Measurements from ENCODE around the gene CFAP100.

The CFAP100 gene

DNA sequence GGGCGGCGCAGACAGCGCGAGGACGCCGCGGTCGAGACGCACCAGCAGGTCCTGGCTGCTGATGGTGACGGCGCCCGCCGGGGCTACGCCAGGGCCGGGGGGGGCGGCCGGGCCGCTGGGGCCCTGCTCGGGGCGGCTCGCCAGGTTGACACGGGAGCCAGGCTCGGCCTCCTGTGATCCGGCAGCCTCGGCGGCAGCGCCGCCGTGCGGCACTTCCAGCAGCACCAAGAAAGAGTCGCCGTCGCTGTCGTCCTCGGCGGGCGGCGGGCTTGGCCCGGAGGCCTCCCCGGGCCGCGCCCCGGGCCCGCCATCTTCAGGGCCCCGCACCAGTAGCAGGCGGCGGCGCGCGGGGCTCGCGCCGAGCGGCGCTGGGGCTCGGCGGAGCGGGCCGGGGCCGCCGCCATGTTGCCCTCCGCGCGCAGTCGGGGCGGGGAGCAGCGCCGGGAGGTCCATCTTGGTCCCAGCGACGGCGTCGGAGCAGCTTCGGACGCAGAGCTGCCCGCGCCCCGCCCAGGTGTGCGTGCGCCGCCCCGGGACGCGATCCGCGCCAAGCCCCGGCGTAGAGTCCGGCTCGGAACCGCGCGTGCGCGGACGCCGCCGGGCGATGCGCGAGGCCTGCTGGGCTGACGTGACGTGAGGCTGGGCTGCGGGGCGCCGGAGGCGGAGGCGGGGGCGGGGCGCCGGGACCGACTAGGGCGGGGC, 80.9 kb downstream of the CFAP100 start, which contains the start of gene ZXDC:
Gene ZXDC, minus strand, starts transcription at position 479 of the 702 bp plus-strand sequence. Its CDS starts 26 bp downstream, at position 453.
- DNase-seq (ENCODE audit: extremely low read depth in 1 of 2, low read depth in 1 of 2): peak; percentile 75 to 89

DNA sequence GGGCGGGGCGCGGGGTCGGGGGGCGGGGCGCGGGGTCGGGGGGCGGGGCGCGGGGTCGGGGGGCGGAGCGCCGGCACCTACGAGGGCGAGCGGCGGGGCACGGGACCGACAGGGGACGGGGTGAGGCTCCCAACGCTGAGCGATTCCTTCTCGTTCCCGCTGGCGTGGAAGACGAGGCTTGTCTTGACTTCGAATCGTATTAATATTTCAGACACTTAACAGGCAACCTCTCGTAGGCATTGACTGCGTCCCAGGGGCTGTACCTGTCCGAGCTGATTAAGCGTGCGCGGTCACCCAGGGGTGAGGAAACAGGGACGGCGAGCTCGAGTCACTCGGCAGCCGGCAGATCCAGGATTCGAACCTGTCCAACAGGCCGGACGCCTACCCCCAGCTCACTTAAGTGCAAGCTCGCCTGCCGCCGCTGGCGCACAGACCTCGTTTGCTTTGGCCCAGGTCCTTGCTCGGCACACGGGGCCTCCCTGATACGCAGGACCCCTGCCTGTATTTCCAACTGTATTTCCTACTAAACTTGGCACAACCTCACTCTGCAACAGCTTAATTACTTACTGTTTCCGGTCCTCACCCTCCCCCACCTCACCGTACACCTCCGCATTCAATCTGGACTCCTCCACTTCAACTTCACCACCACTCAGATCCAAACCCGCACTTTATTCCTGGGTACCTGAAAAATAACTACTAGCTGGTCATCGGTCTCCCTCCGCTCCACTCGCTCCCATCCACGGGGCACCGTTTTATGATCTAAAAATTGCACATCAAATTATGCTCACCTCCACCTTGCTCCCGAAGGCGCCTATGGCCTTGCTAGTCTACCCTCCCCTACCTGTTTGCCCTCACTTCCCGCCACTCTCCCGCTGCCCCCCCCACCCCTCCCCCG, 81.7 kb downstream of the CFAP100 start:
- DNase-seq (ENCODE audit: extremely low read depth in 1 of 2, low read depth in 1 of 2): no peak

DNA sequence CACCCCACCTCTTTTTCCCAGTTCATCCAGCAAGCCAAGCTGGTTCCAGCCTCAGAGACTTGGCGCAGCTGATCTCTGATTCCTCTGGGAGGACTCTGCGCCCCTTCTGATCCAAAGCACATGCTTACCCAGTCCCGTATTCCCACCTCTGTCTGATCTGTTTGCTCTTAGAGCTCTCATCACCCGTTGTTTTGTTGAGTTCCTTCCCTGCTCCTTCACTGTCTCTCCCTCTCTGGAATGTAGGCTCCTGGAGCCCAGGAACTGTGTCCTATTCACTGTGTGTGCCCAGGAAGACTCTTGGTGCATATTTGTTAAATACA, 82.3 kb downstream of the CFAP100 start:
- DNase-seq (ENCODE audit: extremely low read depth in 1 of 2, low read depth in 1 of 2): no peak

DNA sequence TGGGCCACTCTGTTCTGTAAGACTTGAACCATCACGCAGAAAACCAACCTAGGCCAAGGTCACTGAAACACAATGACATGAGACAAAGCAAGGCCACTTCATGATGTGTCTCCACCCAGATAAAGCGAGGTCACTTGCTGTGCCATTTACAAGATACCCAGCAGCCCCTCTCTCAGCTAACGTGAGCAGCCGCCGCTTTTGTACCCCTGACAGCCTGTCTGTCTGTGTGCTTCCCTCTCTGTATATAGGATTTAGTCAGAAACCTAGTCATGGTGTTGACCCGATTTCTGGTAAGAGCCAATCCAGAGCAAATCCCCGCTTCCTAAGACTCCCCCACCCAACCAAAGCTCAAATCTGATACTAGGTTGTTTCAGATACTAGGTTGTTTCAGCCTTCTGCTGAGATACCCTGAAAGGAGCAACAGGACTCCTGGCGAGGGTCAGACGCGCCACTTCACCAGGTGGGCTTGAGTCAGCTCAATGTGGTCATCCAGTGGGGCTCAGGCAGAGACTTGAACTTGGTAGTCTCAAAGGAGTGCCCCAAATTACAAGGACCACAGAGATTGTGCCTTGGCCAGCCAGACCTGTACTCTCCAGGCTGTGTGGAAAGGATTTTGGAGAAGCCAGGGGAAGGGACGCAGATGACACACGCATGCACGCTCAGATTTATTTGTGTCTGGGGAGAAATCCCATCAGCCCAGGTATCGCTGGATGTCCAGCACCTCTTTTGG, 84.0 kb downstream of the CFAP100 start:
- no peak for DNase-seq (ENCODE audit: extremely low read depth in 1 of 2, low read depth in 1 of 2)

DNA sequence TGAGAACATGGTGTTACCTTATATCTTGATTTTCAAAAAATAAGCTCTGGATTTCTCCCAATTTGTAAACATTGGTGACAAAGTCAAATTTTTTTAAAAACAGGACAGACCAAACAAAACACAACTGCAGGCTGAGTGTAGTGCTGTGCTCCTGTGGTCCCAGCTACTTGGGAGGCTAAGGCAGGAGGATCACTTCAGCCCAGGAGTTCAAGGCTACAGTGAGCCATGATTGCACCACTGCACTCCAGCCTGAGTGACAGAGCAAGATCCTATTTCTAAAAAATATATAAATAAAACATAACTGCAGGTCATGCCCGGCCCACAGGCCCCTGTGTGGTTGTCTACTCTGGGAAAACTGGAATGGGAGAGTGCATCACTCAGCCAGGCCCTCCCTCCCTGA, 84.9 kb downstream of the CFAP100 start:
- no peak for DNase-seq (ENCODE audit: extremely low read depth in 1 of 2, low read depth in 1 of 2)

DNA sequence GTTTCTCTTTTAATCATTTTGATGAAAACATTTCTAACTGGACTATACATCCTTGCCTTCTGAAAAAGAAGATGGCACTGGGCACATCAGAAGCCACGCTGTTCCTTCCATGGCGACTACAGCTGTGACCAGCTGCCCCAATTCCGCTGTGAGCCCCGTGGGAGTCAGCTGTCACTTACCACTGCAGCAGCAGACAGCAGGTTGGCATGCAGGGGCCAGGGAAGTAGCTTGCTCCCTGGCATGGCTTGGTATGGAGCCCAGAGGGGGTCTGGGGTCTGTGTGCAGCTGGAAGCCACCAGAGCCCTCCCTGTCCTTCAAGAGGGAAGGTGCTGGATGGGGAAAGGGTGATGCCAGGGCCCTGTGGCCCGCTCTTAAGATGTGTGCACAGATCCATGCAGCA, 85.5 kb downstream of the CFAP100 start:
- DNase-seq (ENCODE audit: extremely low read depth in 1 of 2, low read depth in 1 of 2): no peak

DNA sequence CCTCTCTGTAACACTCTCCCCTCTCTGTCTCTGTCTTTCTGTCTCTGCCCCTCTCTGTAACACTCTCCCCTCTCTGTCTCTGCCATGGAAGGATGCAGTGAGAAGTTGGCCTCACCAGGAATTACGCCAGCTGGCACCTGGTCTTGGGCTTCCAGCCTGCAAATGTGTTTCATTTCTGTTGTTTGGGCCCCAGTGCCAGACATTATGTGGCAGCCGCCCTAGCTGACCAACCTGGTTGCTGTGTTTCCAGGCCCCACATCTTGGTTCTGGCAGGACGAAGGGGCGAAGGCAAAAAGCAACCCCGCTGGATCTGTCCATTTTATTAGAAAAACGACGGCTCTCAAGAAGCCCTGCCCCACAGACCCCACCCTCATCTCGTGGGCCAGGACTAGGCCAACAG, 86.2 kb downstream of the CFAP100 start:
- DNase-seq (ENCODE audit: extremely low read depth in 1 of 2, low read depth in 1 of 2): no peak

DNA sequence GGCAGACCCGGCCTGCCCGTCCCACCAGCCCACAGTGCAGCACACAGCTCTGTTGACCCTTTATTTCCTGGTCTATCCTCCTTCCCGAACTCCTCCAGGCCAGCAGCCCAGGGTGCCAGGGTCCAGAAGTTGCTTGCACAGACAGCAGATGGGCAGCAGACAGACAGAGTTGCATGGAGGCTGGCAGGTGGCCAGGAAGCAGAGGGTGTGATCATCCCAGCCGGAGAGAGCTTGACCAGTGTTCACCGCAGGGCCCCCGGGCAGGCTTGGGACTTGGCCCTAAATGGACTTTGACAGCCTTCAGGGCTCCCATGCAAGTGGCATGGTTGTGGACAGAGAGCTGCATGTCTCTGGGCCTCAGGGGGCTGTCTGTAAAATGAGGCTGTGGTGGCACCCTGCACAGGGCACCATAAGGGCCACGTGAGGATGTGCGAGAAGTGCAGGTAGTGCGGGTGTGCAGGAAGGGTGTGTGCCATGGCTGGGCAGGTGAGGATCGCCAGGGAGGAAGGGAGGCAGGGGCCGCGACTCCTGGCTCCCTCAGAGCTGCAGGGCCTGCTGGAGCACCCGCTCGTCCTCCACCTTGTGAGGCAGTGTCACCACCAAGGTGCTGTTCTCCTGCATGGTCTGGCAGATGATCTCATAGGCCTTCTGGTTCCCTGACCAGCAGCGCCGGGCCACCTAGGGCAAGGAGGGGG, 87.2 kb downstream of the CFAP100 start:
- DNase-seq (ENCODE audit: extremely low read depth in 1 of 2, low read depth in 1 of 2): no peak

DNA sequence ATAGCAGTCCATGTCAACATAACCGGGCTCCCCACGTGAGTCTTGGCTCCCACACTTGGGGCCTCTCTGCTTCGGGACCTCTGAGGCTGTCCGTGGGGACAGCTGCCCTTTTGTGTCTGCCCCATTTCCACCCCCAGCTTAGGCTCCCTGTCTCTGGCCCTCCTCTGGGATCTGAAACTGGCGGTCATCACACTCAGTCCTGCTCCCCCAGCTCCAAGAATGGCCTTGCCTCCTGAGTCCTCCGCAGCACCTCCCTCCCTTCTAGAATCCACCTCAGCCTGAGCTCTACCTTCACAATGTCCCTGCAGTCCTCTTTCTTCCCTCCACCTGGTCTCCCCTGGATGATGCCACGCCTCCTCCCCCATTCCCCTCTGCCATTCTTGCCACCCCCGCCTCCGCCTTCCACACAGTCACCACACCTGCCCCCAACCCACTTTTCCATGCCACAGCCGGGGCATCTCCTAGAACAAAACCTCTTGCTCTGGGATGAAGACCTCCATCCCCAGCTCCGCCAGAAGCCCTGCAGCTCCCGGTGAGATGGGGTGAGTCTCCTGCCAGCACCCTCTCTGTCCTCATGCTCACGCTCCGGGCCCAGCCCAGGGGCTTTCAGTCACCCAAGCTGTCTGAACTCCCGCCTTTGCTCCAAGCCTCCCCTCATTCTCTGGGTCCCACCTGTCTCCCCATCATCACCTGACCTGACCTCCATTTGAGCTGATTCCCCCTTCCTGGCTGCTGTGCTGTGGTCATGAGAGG, 88.0 kb downstream of the CFAP100 start:
- no peak for DNase-seq (ENCODE audit: extremely low read depth in 1 of 2, low read depth in 1 of 2)

DNA sequence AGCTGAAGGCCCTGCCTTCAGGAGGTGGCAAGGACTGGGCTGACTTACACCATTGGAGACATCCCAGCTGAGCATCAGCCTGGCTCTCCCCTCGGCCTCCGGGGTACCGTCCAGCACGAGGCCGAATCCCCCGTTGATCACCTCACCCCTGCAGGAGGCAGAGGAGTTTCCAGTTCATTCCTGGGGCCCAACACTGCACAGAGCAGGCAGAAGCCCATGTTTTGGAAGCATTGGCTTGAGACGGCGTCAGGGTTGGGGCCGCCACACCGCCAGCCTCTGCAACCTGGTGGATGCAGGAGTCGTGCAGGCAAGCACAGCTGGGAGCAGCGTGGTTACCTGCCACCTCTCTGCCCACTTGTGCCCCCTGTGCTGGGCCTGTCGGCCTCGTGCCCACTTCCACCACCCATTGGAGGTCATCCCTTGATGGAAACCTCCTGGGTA, 88.6 kb downstream of the CFAP100 start:
- DNase-seq (ENCODE audit: extremely low read depth in 1 of 2, low read depth in 1 of 2): no peak

DNA sequence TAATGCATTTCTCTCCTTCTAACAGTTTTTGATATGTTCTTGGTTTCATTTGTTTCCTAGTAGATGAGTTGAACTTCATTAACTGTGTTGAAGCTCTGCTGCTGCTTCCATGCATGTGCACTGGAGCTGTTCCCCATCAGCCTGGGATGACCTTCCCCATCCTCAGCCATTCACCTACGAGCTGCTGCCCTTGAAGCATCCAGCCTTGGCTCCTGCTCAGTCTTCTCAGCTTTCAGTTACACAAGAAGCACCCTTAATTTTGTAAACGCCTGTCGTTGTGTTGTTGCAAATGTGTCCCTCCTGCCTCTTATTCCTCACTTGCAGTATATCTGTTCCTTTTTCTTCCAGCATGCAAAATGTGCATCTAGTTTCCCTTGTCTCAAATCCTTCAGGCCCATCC, 89.4 kb downstream of the CFAP100 start:
- DNase-seq (ENCODE audit: extremely low read depth in 1 of 2, low read depth in 1 of 2): no peak

DNA sequence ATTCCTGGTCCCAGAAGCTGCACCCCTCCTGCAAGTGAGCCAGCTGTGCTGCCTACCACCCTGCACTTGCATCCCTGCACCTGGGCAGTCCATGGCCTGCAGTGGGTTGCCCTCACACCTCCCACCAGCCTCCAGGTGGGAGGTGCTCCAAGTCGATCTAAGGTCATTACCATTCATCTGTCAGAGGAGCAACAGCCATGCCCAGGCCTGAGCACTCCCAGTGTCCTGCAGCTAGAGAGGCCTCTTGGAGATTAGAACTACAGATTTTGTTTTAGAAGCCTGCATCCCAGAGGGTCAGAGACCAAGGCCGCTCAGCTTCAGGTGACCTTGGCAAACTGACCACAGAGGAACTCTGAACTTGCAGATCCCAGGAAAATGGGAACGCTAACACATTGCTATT, 90.0 kb downstream of the CFAP100 start:
- DNase-seq (ENCODE audit: extremely low read depth in 1 of 2, low read depth in 1 of 2): no peak

DNA sequence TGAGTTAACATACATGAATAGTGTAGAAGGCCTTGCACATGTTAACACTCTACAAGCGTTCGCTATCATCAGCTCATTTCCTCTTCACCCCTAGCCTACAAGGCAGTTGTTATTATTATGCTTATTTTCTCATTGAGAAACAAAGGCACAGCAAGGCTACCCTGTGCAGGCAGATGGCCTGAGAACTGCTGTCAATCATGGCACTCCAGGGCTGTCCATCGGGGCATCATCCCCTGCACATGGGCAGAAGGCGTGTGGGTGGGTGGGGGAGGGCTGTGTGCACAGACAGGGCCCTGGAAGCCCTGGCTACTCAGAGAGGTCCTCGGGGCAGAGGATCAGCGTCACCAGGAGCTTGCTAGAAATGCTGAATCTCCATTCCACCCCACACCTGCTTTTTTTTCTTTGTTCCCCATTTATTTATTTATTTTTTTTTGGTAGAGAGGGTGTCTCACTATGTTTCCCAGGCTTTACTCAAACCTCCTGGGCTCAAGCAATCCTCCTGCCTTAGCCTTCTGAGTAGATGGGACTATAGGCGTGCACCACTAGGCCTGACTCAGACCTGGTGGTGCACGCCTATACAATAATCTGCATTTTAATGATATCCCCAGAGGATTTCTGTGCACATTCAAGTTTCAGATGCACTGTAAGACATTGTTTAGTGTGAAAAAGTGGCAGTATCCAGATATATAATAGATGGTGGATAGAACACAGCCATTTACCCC, 90.6 kb downstream of the CFAP100 start:
- DNase-seq (ENCODE audit: extremely low read depth in 1 of 2, low read depth in 1 of 2): no peak

DNA sequence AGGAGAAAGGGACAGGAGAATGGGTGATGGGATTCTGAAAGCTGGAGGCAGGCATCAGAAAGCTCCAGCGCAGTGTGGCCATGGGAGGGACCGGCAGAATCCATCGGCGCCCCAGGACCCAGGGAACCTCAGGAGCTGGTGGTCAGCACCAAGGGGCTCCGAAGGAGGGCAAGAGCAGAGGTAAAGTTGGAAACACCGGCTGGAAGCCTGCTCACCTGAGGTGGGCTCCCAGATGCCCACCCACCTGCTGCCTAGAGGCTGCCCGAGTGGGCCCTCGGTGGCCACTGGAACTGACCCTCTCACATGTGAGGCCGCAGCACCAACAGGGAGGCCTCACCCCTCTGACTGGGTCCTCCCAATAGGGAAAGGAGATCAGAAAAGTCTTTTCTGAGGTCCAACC, 91.2 kb downstream of the CFAP100 start:
- DNase-seq (ENCODE audit: extremely low read depth in 1 of 2, low read depth in 1 of 2): no peak

Data from activated CD8-positive, alpha-beta memory T cell treated with anti-CD3 and anti-CD28 coated beads for 1 hour (primary cell).